Esophagus muscularis mucosa (tissue), 3 donors: Measurements from ENCODE around the gene SLITRK2.

ENCODE experiments used
- CTCF ChIP-seq, 3 experiments: fragments of 200-600 bp in 2 of 3; fragments of 450-650 bp in 1 of 3; sonication (generic) in 2 of 3; IDR thresholded peaks; one replicate each; pipeline ENCODE4 v1.5.1; 2017 to 2019; ENCODE audit warnings: antibody characterized with exemption in 3 of 3, mild to moderate bottlenecking in 2 of 3, moderate library complexity in 1 of 3
- POLR2A ChIP-seq: fragments of 450-650 bp; IDR thresholded peaks from one replicate; pipeline ENCODE4 v1.6.1; 2017; ENCODE audit warnings: antibody characterized with exemption, moderate library complexity, mild to moderate bottlenecking, low read depth
- POLR2AphosphoS5 ChIP-seq, 2 donors: sonication (generic); formaldehyde crosslinking; IDR thresholded peaks; one replicate each; pipeline ENCODE4 v1.6.1; 2017; ENCODE audit warnings: antibody characterized with exemption in 2 of 2

GRCh38 chrX:145773006-145773405, 44.6 kb upstream of the SLITRK2 start:
- TF ChIP-seq CTCF (IDR thresholded peaks at IDR 0.05) (no peak), POLR2A (no peak), POLR2AphosphoS5 (IDR thresholded peaks at IDR 0.05) (no peak)
